Activated CD4-positive, alpha-beta T cell treated with anti-CD3 and anti-CD28 coated beads for 1 hour (primary cell): ENCODE results near the gene CUL9.

Experiments used
- DNase-seq: peaks from one replicate; pipeline ENCODE4 v3.0.0-alpha.2; 2020

The CUL9 gene

DNA sequence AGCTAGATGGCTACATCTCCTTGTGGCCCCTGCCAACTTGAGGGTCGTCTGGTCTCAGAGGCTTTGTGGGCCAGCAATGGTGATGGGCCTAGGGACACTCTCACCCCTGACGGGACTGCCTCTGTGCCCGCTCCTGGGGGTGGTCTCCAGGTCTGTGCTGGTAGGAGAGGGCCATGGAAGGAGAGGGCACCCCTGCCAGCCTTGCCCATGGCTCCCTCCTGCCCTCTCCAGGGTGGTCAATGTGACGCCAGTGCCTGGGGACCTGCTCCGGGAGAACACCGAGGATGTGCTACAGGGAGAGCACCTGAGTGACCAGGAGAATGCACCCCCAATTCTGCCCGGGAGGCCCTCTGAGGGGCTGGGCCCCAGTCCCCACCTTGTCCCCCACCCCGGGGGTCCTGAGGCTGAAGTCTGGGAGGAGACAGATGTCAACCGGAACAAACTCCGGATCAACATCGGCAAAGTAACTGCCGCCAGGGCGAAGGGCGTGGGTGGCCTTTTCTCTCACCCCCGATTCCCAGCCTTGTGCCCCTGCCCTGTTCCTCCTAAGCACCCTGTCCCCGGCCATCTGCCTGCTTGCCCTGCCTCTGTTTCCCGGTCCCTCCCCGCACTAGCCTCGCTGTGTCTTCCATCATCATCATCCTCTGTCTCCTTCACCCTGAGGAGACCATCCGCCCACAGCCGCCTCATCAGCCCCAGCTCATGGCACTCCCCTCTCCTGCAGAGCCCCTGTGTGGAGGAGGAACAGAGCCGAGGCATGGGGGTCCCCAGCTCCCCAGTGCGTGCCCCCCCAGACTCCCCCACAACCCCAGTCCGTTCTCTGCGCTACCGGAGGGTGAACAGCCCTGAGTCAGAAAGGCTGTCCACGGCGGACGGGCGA, 77.1 kb downstream of the CUL9 start:
- DNase-seq: no peak

DNA sequence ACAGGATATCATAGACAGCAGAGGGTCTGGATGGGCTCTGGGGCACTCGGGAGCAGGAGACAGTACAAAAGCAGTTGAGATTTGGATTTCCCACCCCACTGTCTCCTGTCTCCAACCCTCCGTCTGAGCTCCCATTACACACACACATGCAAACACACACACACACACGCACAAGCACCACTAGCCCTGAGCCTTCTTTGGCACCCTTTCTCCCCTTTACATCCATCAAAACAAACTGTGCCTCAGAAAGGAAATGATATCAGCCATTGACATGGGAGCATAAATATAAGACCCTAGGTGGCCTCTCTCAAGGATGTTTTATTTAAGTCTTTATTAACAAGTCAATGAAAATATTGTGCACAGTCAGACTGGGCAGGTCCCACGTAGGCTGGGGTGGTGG, 78.8 kb downstream of the CUL9 start:
- DNase-seq: no peak

DNA sequence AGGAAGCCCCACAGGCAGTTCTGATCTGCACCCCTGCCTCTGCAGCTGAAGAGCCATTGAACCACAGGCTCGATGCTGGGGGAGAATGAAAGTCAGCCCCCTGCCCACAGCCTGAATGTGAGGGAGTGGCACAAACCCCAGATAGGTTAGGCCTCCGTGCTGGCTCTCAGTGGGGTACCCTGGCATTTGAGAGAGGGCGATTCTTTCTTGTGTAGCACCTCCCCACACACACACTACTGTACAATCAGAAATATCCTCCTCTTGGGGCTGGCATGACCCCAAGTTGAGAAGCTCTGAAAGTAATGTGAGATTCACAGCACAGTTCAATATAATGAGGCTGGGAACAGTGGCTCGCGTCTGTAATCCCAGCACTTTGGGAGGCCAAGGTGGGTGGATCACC, 79.2 kb downstream of the CUL9 start:
- no peak for DNase-seq

DNA sequence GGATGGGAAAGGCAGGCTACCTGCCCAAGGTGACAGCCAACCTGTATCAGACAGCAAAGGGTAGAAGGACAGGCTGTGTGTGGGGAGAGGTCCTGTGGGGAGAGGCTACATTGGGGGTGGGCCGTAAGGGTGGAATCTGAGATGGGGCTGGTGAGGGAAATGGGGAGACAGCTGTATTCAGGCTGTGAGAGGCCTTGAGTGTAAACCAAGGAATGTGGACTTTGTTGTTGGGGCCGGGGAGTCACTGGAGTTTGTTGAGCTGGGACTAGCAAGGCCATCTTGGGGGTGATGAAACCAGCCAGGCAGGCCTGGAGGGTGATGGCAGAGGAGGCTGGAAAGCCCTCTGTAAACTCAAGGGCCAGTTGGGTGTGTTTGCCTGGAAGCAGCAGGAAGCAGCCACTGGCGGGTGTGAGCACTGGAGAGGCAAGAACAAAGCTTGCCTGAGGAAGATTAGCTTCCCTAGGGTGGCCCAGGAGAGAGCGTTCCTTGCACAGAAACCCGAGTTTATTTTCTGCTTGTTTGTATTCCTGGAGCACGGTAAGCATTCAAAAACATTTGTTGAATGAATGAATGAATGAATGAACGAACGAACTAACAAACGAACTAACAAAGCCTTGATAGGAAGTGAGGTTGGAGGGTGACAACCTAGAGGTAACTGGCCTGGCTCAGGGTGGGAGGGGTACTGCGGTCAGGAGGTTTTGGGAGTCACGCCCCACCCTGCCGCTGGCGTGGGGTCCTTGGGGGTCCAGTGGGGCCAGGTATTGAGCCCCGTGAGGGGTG, 80.2 kb downstream of the CUL9 start:
- DNase-seq: no peak

DNA sequence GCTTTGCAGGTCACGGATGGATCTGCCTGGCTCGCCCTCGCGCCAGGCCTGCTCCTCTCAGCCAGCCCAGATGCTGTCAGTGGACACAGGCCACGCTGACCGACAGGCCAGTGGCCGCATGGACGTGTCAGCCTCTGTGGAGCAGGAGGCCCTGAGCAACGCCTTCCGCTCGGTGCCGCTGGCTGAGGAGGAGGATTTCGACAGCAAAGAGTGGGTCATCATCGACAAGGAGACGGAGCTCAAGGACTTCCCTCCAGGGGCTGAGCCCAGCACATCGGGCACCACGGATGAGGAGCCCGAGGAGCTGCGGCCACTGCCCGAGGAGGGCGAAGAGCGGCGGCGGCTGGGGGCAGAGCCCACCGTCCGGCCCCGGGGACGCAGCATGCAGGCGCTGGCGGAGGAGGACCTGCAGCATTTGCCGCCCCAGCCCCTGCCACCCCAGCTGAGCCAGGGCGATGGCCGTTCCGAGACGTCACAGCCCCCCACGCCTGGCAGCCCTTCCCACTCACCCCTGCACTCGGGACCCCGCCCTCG, 80.9 kb downstream of the CUL9 start:
- no peak for DNase-seq

DNA sequence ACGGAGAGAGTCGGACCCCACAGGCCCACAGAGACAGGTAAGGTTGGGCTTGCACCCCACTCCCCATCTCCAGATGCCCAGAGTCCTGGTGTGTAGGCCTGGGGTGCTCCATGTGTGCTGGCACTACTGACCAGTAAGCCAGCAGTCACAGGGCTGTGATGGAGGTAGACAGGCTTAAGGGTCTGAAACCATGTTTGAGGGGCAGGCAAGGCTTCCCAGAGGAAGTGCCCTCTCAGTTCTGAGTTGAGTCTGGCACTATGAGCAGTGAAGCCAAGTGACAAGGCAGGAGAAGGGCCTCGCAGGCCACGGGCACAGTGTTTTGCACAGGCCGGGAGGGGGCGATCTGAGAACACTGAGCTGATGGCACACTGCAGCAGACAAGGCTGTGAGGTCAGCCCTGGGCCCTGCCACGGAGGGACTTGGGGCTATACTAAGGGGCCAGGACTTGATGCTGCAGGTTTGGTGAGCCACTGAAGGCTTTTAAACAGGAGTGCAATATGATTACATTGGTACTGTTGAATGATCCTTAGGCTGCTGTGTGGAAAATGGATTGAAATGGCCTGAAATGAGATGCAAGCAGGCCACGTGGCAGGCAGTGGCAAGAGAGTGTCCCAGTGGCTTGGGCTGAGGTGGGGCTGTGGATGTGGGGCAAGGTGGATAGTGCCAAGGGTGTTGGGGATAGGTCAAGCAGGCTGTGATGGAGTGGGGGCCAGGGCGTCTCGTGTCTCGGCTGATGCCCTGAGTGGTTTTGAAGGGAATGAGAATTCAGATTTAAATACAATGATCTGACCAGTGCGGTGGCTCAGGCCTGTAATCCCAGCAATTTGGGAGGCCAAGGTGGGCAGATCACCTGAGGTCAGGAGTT, 81.5 kb downstream of the CUL9 start:
- DNase-seq: peak; percentile 66

DNA sequence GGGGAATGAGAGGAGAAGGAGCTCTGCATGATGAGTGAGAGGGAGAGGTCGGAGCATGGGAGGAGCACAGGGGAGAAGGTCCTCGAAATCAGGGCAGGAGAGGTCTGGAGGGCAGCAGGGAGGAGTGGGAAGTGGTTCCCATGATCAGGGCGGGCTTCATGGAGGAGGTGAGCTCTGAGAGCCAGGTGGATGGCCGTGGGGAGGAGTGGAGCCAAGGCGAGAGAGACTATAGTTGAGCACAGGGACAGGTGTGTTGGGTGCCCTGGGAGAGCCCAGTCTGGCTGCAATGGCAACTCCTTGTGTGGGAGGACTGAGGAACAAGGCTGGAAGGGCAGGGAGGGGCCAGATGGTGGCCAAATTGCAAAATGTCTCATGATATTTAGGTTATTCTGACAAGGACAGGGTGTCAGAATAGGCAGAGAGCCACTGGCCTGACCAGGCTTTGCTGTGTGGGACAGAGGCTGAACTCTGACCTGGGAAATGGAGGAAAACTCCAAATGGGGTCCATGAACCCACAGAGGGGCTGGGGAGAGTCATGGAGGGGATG, 82.7 kb downstream of the CUL9 start:
- no peak for DNase-seq

DNA sequence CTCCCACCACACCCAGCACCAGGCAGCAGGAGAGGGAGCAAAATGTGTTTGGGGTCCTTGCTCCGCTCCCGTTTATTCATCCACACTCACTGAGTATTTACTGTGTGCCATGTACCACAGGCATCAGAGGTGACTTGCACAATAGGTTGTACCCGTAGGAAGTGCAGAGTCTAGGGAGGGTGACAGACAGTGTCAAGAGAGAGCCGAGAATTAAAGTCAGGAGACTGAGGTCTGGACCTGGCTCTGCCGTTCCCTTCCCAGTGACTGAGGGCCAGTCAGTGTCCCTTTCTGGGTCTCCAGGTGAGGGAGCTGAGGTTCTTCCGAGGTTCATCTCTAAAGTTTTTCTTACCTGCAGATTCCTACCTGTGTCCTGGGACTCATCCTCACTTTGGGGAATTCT, 83.6 kb downstream of the CUL9 start:
- no peak for DNase-seq

DNA sequence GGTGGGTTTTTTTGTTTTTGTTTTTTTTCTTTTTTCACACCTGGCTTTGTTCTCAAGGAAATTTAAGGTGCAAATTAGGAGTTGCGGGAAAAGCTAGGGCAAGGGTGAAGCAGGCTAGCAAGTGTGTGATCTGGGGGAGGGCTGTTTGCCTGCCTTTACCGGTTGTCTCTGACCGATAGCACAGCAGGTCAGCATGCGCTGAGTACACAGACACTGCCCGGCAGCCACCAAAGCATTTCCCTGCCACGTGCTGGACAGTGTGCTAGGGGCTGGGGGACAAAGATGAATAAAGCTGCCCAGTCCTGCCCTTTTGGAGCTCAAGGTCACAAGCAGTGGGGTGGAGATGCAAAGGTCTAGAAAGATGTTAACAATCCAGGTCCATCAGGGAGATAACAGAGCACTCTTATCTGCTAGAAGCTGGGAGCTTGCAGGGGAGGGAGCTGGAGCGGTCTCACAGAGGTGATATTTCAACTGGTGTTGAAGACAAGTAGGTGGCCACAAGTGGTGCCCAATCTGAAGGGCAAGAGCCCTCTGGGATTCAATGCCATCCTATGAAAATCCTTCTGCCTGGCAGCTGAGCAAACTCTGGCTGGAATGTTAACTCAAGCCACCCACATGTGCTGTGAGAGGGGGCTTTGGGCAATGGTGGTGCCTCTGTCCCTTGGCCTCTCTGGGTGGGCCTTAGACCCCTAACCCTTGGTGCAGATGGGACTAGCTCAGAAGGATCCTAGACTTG, 85.8 kb downstream of the CUL9 start:
- DNase-seq: no peak

DNA sequence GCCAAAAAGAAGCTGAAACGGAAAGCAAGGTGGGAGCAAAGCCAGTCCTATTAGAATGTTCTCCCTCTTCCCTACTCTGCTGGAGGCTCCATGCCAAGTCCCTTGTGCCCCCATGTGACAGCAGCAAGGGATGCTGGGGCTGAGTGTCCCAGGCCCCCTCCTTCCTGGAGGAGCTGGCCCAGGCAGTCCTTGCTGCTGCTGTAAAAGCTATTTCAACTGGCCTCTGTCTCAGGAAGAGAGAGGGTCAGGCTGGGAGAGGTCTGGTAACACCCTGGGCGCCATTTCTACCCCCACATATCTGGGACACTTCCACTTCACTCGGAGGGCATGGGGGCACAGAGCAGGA, 86.3 kb downstream of the CUL9 start:
- DNase-seq: no peak

DNA sequence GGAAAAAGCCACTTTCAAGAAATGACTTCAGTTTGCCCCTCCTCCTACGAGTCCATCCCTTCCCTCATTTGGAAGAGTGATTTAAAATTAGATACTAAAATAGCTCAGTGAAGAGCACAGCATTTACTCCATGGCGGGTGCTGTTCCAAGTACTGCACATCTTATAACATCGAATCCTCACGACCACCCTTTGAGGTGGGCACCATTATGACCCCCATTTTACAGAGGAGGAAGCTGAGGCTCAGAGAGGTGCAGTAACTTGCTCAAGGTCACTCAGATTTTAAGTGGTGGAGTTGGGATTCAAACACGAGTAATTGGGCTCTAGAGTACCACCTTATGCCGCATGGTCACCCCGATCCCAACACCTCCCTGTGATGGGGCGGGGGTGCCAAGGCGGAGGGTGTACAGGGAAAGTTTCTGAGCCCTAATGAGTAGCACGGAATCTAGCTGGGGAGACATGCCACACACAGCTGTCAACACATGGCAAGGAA, 86.8 kb downstream of the CUL9 start:
- no peak for DNase-seq

DNA sequence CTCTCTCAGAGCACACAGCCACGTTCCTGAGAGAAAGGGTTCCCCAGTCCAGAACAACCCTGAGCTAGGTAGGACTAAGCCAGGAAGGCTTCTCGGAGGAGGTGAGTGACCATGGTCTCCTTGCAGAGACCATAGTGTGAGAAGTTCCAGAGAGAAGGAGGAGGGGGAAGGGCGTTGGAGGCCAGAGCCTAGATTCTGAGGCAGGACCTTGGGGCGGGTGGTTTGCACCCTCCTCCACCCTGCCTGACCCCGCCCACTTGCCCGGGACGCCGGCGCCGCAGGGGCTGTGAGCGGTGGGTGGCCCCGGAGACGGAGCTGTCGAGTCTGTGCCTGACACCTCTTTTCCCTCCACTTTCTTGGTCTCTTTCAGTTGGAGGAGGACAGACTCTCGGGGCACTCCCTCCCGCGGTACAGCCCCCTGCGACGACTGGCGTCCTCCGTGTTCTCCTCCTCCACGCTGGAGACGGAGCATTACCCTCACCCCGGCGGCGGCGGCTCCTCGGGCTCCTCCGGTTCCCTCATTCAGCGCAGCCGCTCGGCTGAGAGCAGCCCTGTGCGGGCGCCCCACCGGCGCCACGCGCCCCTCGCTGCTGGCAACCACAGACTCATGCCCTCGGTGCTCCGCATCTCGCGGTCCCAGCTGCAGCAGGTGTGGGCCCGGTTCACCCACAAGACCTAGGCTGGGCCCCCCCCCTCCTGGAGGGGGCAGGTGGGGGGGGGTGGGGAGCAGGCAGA, 87.4 kb downstream of the CUL9 start:
- peak; percentile 25 for DNase-seq

DNA sequence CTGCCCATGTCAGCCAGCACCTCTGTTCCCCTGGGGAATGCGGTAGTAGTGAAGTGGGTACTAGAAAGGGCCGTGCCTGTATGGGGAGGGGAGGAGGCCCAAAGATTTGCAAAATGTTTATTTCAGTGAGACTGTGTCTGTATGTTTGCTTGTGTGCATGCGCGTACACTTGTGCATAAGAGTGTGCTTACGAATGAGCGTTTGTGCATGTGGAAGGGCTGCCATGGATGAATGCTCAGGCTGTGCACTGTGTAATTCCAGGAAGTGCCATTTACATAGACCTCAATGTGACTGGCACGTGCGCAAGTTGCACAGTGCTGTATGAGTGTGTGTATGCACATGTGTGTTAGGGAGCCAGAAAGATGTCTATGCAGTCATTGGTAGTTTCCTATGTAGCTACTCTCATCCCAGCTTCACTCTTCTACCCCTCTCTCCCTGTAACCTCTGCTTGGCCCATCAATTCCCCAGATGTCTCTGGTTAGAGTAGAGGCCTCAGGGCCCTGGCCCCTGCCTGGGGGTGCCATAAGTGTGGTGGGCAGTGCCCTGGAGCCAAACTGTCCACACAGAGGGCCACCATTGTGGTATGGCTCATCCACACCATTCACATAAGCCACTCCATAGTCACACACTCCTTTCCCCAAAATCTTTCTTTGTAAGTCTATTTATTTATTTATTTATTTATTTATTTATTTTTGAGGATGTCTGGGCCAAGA, 89.3 kb downstream of the CUL9 start:
- no peak for DNase-seq

DNA sequence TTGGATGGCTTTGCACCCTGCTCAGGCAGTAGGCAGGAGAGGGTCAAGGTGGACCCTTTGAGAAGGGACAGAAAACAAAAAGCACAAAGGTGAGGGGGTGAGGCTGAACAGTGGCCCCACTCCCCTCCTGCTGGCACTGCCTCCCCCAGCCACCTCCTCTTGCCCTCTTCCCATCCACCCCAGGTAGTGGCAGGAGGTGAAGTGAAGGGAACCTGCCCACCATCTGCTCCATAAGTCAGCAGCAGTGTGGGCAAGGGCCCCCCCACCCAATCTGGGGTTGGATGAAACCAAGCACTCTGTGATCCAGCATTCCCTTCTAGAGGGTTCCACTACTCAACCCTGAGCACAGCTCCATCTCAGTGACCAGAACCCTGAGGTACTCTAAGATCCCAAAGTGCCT, 89.9 kb downstream of the CUL9 start:
- no peak for DNase-seq

DNA sequence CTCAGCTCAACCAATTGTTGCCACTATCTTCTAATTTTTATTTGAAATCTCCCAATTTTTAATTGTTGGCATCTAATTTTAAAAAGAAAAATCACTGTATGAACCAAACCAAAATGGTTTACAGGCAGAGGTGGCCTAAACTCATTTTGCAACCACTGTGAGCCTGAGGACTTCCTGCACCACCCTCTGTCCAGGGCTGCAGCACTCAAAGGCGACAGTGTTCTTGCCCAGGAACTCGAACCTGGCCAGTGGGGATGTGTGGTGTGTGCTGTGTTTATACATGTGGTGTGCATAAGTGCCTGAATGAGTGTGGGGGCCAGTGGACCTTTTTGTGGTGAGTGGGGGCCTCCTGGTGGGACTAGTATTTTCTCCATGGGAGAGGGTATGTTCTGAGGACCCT, 91.7 kb downstream of the CUL9 start:
- no peak for DNase-seq
